Fibroblast of lung (primary cell): ENCODE data around the gene MNT. TPM values are rescaled to one million over a fixed set of nuclear protein-coding genes. Genes with fewer than 3 reads are reported as not detected.
A peak's percentile ranks its signal among the peaks of the same experiment; 100 is the strongest.

Experiments
- DNase-seq, 2 donors: peaks; one replicate each; pipeline versions ENCODE4 v3.0.0 to v3.0.0-alpha.2; 2010; ENCODE audit warnings: low read depth in 2 of 2
- H2AFZ ChIP-seq: 2 replicates; pipeline ENCODE4 v1.5.1; 2012; ENCODE audit warnings: low read length, control low read depth, inconsistent platforms
- H3K27ac ChIP-seq: 2 replicates; pipeline ENCODE4 v1.5.1; 2011; ENCODE audit warnings: low read length, control low read depth; ENCODE audit not compliant: insufficient read depth
- H3K27me3 ChIP-seq: 2 replicates; pipeline ENCODE4 v1.5.1; 2011; ENCODE audit warnings: mild to moderate bottlenecking, low read length; ENCODE audit not compliant: control insufficient read depth, insufficient read depth
- H3K36me3 ChIP-seq: 2 replicates; pipeline ENCODE4 v1.5.1; 2011; ENCODE audit warnings: low read length; ENCODE audit not compliant: control insufficient read depth, insufficient read depth
- H3K4me1 ChIP-seq: 2 replicates; pipeline ENCODE4 v1.5.1; 2011; ENCODE audit warnings: low read length; ENCODE audit not compliant: control insufficient read depth, insufficient read depth; ENCODE audit errors: extremely low read depth
- H3K4me2 ChIP-seq: 2 replicates; pipeline ENCODE4 v1.5.1; 2011; ENCODE audit warnings: low read length, control low read depth; ENCODE audit not compliant: insufficient read depth; ENCODE audit errors: extremely low read depth
- H3K4me3 ChIP-seq, 4 experiments: fragments of 200-600 bp in 1 of 4; sonication (generic) in 1 of 4; replicated peaks in 1 of 4; 2 replicates each; pipeline ENCODE4 v1.5.1; 2011 to 2016; ENCODE audit warnings: low read length in 4 of 4, low read depth in 3 of 4, mild to moderate bottlenecking in 3 of 4, control low read depth in 2 of 4, inconsistent platforms in 1 of 4, mixed read lengths in 1 of 4; ENCODE audit not compliant: insufficient read depth in 1 of 4; ENCODE audit errors: control extremely low read depth in 1 of 4
- H3K79me2 ChIP-seq: 2 replicates; pipeline ENCODE4 v1.5.1; 2012; ENCODE audit warnings: mild to moderate bottlenecking, low read length, inconsistent platforms; ENCODE audit not compliant: control insufficient read depth, insufficient read depth
- H3K9ac ChIP-seq: 2 replicates; pipeline ENCODE4 v1.5.1; 2011; ENCODE audit warnings: mild to moderate bottlenecking, low read length, control low read depth; ENCODE audit not compliant: insufficient read depth
- H3K9me3 ChIP-seq: 2 replicates; pipeline ENCODE4 v1.5.1; 2012; ENCODE audit warnings: low read depth, low read length; ENCODE audit not compliant: control insufficient read depth, insufficient read depth
- H4K20me1 ChIP-seq: 2 replicates; pipeline ENCODE4 v1.5.1; 2011; ENCODE audit warnings: low read length; ENCODE audit not compliant: control insufficient read depth, insufficient read depth; ENCODE audit errors: extremely low read depth
- CTCF ChIP-seq, 2 donors: IDR thresholded peaks in 1 of 2; conservative IDR thresholded peaks in 1 of 2; 1 replicate in 1 of 2; 2 replicates in 1 of 2; pipeline ENCODE4 v1.5.1; 2011 to 2012; ENCODE audit warnings: low read length in 2 of 2, control low read depth in 1 of 2, inconsistent platforms in 1 of 2, low read depth in 1 of 2, mild to moderate bottlenecking in 1 of 2
- EZH2 ChIP-seq: IDR thresholded peaks from 2 replicates; pipeline ENCODE4 v1.5.1; 2012; ENCODE audit warnings: low read length, control low read depth, mild to moderate bottlenecking; ENCODE audit errors: missing control alignments
- polyA plus RNA-seq, 2 donors: library from polyadenylated mRNA; depleted of rRNA in 1 of 2; stranded (reverse) in 1 of 2; unstranded in 1 of 2; fragments of >200 nt; gene quantifications; 2 replicates each; pipeline ENCODE4 v1.2.1, GENCODE V29; 2011 to 2012; ENCODE audit warnings: missing spikeins in 1 of 2
- total RNA-seq: library from RNA; depleted of rRNA; stranded (reverse); fragments of >200 nt; gene quantifications from 2 replicates; pipeline ENCODE4 v1.2.1, GENCODE V29; 2014

Gene MNT
- total and polyA plus RNA-seq, 2 donors (not counting 1 experiment from before 2014, with no cell fraction given) = 1.7 to 8.4 TPM

GRCh38 chr17:2347805-2348685, 52.8 kb downstream of the MNT start:
- Histone ChIP-seq H3K79me2 (no peaks in the 10 kb centered on the region), H3K27ac (no peak overlapping the region), H3K9me3 (no peaks in the 10 kb centered on the region), H4K20me1 (no peaks in the 10 kb centered on the region), H3K4me3 (no peak overlapping the region), H3K27me3 (no peaks in the 10 kb centered on the region), H3K36me3 (peaks cover 3% of the 10 kb centered on the region), H2AFZ (no peak overlapping the region), H3K4me1 (peaks cover 7% of the 10 kb centered on the region), H3K4me2 (no peak overlapping the region), H3K9ac (no peak overlapping the region)
- peak; percentile 74 to 86 for DNase-seq
- TF ChIP-seq EZH2 (no peak), CTCF (conservative IDR thresholded peaks at IDR 0.05 in 1 of 2, IDR thresholded peaks at IDR 0.05 in 1 of 2; ENCODE audit: low read depth in 1 of 2, low read length in 2 of 2) (no peak)

- H3K27me3 ChIP-seq = no peaks in the 10 kb centered on the region
- peaks cover 3% of the 10 kb centered on the region for H3K36me3 ChIP-seq
- no peaks in the 10 kb centered on the region for H4K20me1 ChIP-seq
- H3K9ac ChIP-seq = no peak overlapping the region
- no peak overlapping the region for H3K4me2 ChIP-seq
- H3K9me3 ChIP-seq = no peaks in the 10 kb centered on the region
- TF ChIP-seq CTCF (conservative IDR thresholded peaks at IDR 0.05 in 1 of 2, IDR thresholded peaks at IDR 0.05 in 1 of 2; ENCODE audit: low read depth in 1 of 2, low read length in 2 of 2) = no peak
- TF ChIP-seq EZH2 = no peak
- no peak overlapping the region for H2AFZ ChIP-seq
- DNase-seq = no peak
- peaks cover 7% of the 10 kb centered on the region for H3K4me1 ChIP-seq
- H3K4me3 ChIP-seq = no peak overlapping the region
- no peak overlapping the region for H3K27ac ChIP-seq
- H3K79me2 ChIP-seq = no peaks in the 10 kb centered on the region
Observed at GRCh38 chr17:2346475-2346874, 54.4 kb downstream of the MNT start.

- Histone ChIP-seq H3K4me1 (peaks cover 7% of the 10 kb centered on the region), H3K4me3 (no peak overlapping the region), H3K27ac (no peak overlapping the region), H3K79me2 (no peaks in the 10 kb centered on the region), H3K9me3 (no peaks in the 10 kb centered on the region), H3K4me2 (no peak overlapping the region), H3K27me3 (no peaks in the 10 kb centered on the region), H4K20me1 (no peaks in the 10 kb centered on the region), H3K36me3 (peaks cover 3% of the 10 kb centered on the region), H3K9ac (no peak overlapping the region), H2AFZ (no peak overlapping the region)
- TF ChIP-seq CTCF (conservative IDR thresholded peaks at IDR 0.05 in 1 of 2, IDR thresholded peaks at IDR 0.05 in 1 of 2; ENCODE audit: low read depth in 1 of 2, low read length in 2 of 2) (no peak), EZH2 (no peak)
- DNase-seq = peak in 1 of 2 donors; percentile 43
Observed at GRCh38 chr17:2344528-2344927, 56.3 kb downstream of the MNT start.
